ENCODE measurements around the gene TRAPPC8. TPM values are rescaled to one million over a fixed set of nuclear protein-coding genes. Genes with fewer than 3 reads are reported as not detected.

TRAPPC8 gene
- total and polyA plus RNA-seq, 10 of the 15 experiments (the other 5 are each of a cell fraction or from before 2014, with no cell fraction given), result 13.0 to 75.4 (median 24.8) TPM

DNA sequence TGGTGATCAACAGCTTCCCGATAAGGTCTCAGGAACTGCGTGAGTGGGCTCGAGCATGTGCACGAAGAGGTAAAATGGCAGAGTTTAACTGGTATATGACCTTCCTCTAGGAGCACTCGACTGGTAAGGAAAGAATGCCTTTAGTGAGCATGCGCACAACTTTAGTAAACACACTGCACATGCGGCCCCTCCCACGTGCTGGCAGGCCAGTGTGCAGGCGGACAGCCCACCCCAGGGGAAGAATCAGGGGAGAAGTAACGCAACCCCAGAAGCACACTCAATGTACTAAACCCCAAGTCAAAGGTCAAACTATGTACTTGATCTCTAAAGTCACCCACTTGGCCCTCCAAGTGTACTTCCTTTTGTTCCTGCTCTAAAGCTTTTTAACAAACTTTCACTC is 153.5 kb downstream of the TRAPPC8 start (continued):
- TF ChIP-seq SRF (IDR thresholded peaks at IDR 0.05; ENCODE audit: low read depth in 2 of 2, low read length in 2 of 2), result no peak
- no peak for TF ChIP-seq ZNF207 (IDR thresholded peaks at IDR 0.05; ENCODE audit: borderline replicate concordance)
- TF ChIP-seq PAX5 (IDR thresholded peaks at IDR 0.05; ENCODE audit: borderline replicate concordance, low read depth, low read length), result no peak
- TF ChIP-seq FOXK2 (IDR thresholded peaks at IDR 0.05), result no peak
- no peak for TF ChIP-seq HDAC6 (IDR thresholded peaks at IDR 0.05; ENCODE audit: unreplicated experiment)

DNA sequence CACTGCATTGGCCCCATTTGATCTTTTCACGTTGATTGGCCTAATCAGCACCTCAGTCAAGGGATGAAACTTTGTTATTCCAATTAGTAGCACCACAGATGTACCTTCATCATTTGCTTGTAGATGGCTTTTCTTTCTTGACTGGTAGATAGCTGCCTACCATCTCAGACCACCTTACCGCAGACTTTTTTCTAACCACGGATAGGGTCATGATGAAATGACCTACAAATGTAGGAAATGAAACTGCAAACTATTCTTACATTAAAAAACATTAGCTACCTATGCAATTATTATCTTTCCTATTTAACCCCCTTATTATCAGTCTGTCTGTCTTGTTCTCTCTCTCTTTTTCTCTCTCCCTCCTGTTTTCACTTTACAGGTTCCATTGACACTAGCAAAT is 159.9 kb downstream of the TRAPPC8 start:
- intact Hi-C loops (cut with micrococcal nuclease; ENCODE audit: unreplicated experiment) (no loop called here), in situ Hi-C loops (cut with MboI) (no loop called here)
- CTCF ChIA-PET, result no interaction called here
- H3K27me3 ChIP-seq (replicated peaks in 1 of 2; ENCODE audit: control insufficient read depth in 2 of 2, insufficient read depth in 2 of 2, low read length in 1 of 2), result no peaks in the 10 kb centered on the region
- H3K4me1 ChIP-seq (ENCODE audit: control insufficient read depth, insufficient read depth, low read length), result no peaks in the 10 kb centered on the region
- H4K20me1 ChIP-seq (ENCODE audit: control insufficient read depth, insufficient read depth), result no peaks in the 10 kb centered on the region
- no peak overlapping the region for H3K4me2 ChIP-seq (ENCODE audit: control insufficient read depth, insufficient read depth)
- no peaks in the 10 kb centered on the region for H3K36me3 ChIP-seq (ENCODE audit: control insufficient read depth in 2 of 2, insufficient read depth in 2 of 2, low read length in 1 of 2)
- peak; percentile 46; the same call in 1 of the 3 replicates for ATAC-seq
- WGBS (ENCODE audit: insufficient coverage, insufficient replicate concordance, low lambda C conversion rate, missing lambda C conversion rate), result 19% methylated on average over 3 of the region's 3 CpGs
- BruUV-seq (replicated peaks), result no TSS peak
- POLR2A ChIA-PET, result no interaction called here
- no peak overlapping the region for H3K27ac ChIP-seq (ENCODE audit: control insufficient read depth, insufficient read depth)
- no peak for DNase-seq (ENCODE audit: low read depth, low spot score)
- no peak overlapping the region for H3K9ac ChIP-seq (ENCODE audit: control insufficient read depth, insufficient read depth, low read length)
- H3K9me3 ChIP-seq (replicated peaks; ENCODE audit: control insufficient read depth, insufficient read depth, low read length), result peaks cover 6% of the 10 kb centered on the region
- TF ChIP-seq NR2F1 (conservative IDR thresholded peaks at IDR 0.05) (peak; percentile 56; the same call in 1 of the 2 replicates), TCF7 (IDR thresholded peaks at IDR 0.05; ENCODE audit: borderline replicate concordance) (no peak)
- H3K79me2 ChIP-seq (ENCODE audit: control insufficient read depth, insufficient read depth, low read length), result no peaks in the 10 kb centered on the region
- no peak overlapping the region for H2AFZ ChIP-seq (ENCODE audit: control insufficient read depth, low read depth, low read length)
- no peak overlapping the region for H3K4me3 ChIP-seq
- SMC1A ChIA-PET (ENCODE audit: uncharacterized antibody, unreplicated experiment), result interaction anchor here (0.7 to 1.5 kb wide), 2 partner anchors 8 to 36 kb away, joined by 3 to 4 read pairs; no protein-coding TSS in a partner anchor
- FAIRE-seq, result no peak
- RAD21 ChIA-PET (ENCODE audit: unreplicated experiment), result no interaction called here

Small RNAs within 50 kb of the gene (small RNA-seq; reads per million reads assigned to genes)
- gene RNU6-1050P, result not detected

Other genes starting within 250 kb of the TRAPPC8 start
- gene SLC25A52, start 182.2 kb downstream of the TRAPPC8 start, total RNA-seq (2014; rRNA removed), result not detected in 2 replicates
- gene SLC25A52, start 182.2 kb downstream of the TRAPPC8 start, total RNA-seq (2014; rRNA removed; fragmentation: Illumina TruSeq; extraction: Trizol), result not detected in 2 replicates
- not detected in 2 replicates for gene SLC25A52, start 182.2 kb downstream of the TRAPPC8 start, total RNA-seq (2021)
- gene SLC25A52, start 182.2 kb downstream of the TRAPPC8 start, polyA plus RNA-seq (2011; rRNA removed), result 0.09 TPM in 1 of 2 replicates, not detected in the other
- gene SLC25A52, start 182.2 kb downstream of the TRAPPC8 start, polyA plus RNA-seq (2014; fragmentation: Illumina TruSeq; extraction: Trizol), result not detected in 2 replicates
- not detected for gene SLC25A52, start 182.2 kb downstream of the TRAPPC8 start, polyA plus RNA-seq (2014; fragmentation: Nextera tagmentation; extraction: Ambion mirVana)
- not detected in 2 replicates for gene SLC25A52, start 182.2 kb downstream of the TRAPPC8 start, polyA plus RNA-seq (2014; rRNA removed)
- gene SLC25A52, start 182.2 kb downstream of the TRAPPC8 start, polyA plus RNA-seq (2016; fragmentation: Nextera tagmentation; extraction: Ambion mirVana), result not detected
- 2.7 and 3.5 TPM in 2 replicates for gene RNF125, start 75.7 kb upstream of the TRAPPC8 start, total RNA-seq (2014; rRNA removed)
- 3.6 and 3.7 TPM in 2 replicates for gene RNF125, start 75.7 kb upstream of the TRAPPC8 start, total RNA-seq (2014; rRNA removed; fragmentation: Illumina TruSeq; extraction: Trizol)
- gene RNF125, start 75.7 kb upstream of the TRAPPC8 start, total RNA-seq (2021), result 3.9 and 4.1 TPM in 2 replicates
- gene RNF125, start 75.7 kb upstream of the TRAPPC8 start, polyA plus RNA-seq (2011; rRNA removed), result 0.87 and 1.3 TPM in 2 replicates
- gene RNF125, start 75.7 kb upstream of the TRAPPC8 start, polyA plus RNA-seq (2014; fragmentation: Illumina TruSeq; extraction: Trizol), result 3.3 and 6.6 TPM in 2 replicates
- gene RNF125, start 75.7 kb upstream of the TRAPPC8 start, polyA plus RNA-seq (2014; fragmentation: Nextera tagmentation; extraction: Ambion mirVana), result 1 to 10 TPM in 1 of 2 experiments, under 1 TPM in 1; 0.79 to 1.3 TPM
- 2.3 and 2.8 TPM in 2 replicates for gene RNF125, start 75.7 kb upstream of the TRAPPC8 start, polyA plus RNA-seq (2014; rRNA removed)
- 1 to 10 TPM; 3.1 to 3.4 TPM for gene RNF125, start 75.7 kb upstream of the TRAPPC8 start, polyA plus RNA-seq (2016; fragmentation: Nextera tagmentation; extraction: Ambion mirVana)
- gene RNF138, start 148.7 kb upstream of the TRAPPC8 start, total RNA-seq (2014; rRNA removed), result 53.0 and 56.9 TPM in 2 replicates
- gene RNF138, start 148.7 kb upstream of the TRAPPC8 start, total RNA-seq (2014; rRNA removed; fragmentation: Illumina TruSeq; extraction: Trizol), result 44.6 and 45.8 TPM in 2 replicates
- 52.7 and 55.2 TPM in 2 replicates for gene RNF138, start 148.7 kb upstream of the TRAPPC8 start, total RNA-seq (2021)
- 31.7 and 34.4 TPM in 2 replicates for gene RNF138, start 148.7 kb upstream of the TRAPPC8 start, polyA plus RNA-seq (2011; rRNA removed)
- gene RNF138, start 148.7 kb upstream of the TRAPPC8 start, polyA plus RNA-seq (2014; fragmentation: Illumina TruSeq; extraction: Trizol), result 34.4 and 46.7 TPM in 2 replicates
- gene RNF138, start 148.7 kb upstream of the TRAPPC8 start, polyA plus RNA-seq (2014; fragmentation: Nextera tagmentation; extraction: Ambion mirVana), result 10 to 100 TPM; 24.2 to 27.8 TPM
- gene RNF138, start 148.7 kb upstream of the TRAPPC8 start, polyA plus RNA-seq (2014; rRNA removed), result 33.2 and 40.1 TPM in 2 replicates
- 10 to 100 TPM; 65.9 to 75.2 TPM for gene RNF138, start 148.7 kb upstream of the TRAPPC8 start, polyA plus RNA-seq (2016; fragmentation: Nextera tagmentation; extraction: Ambion mirVana)
- not detected in 2 replicates for gene MEP1B, start 246.9 kb upstream of the TRAPPC8 start, total RNA-seq (2014; rRNA removed)
- gene MEP1B, start 246.9 kb upstream of the TRAPPC8 start, total RNA-seq (2014; rRNA removed; fragmentation: Illumina TruSeq; extraction: Trizol), result not detected in 2 replicates
- not detected in 2 replicates for gene MEP1B, start 246.9 kb upstream of the TRAPPC8 start, total RNA-seq (2021)
- gene MEP1B, start 246.9 kb upstream of the TRAPPC8 start, polyA plus RNA-seq (2011; rRNA removed), result 0.04 and 0.06 TPM in 2 replicates
- not detected in 2 replicates for gene MEP1B, start 246.9 kb upstream of the TRAPPC8 start, polyA plus RNA-seq (2014; fragmentation: Illumina TruSeq; extraction: Trizol)
- gene MEP1B, start 246.9 kb upstream of the TRAPPC8 start, polyA plus RNA-seq (2014; fragmentation: Nextera tagmentation; extraction: Ambion mirVana), result not detected
- gene MEP1B, start 246.9 kb upstream of the TRAPPC8 start, polyA plus RNA-seq (2014; rRNA removed), result 0.05 TPM in 1 of 2 replicates, not detected in the other
- not detected for gene MEP1B, start 246.9 kb upstream of the TRAPPC8 start, polyA plus RNA-seq (2016; fragmentation: Nextera tagmentation; extraction: Ambion mirVana)